Stimulated activated CD4-positive, alpha-beta T cell treated with anti-CD3 and anti-CD28 coated beads, Interleukin-12 subunit alpha, Interleukin-12 subunit beta, amount 100 ng/mL, for 4 hours (primary cell): ENCODE data around the gene TRABD.

Source experiments
- DNase-seq: peaks from one replicate; pipeline ENCODE4 v3.0.0-alpha.2; 2020

Gene TRABD

GRCh38 chr22:50175921-50176849 is 9.5 kb upstream of the TRABD start:
- DNase-seq: no peak

- DNase-seq: no peak
Observed at GRCh38 chr22:50176850-50177536, 8.7 kb upstream of the TRABD start.

- no peak for DNase-seq
Observed at GRCh38 chr22:50177537-50178470, 7.9 kb upstream of the TRABD start.

- DNase-seq: no peak
Observed at GRCh38 chr22:50178471-50178864, 7.2 kb upstream of the TRABD start.

DNA sequence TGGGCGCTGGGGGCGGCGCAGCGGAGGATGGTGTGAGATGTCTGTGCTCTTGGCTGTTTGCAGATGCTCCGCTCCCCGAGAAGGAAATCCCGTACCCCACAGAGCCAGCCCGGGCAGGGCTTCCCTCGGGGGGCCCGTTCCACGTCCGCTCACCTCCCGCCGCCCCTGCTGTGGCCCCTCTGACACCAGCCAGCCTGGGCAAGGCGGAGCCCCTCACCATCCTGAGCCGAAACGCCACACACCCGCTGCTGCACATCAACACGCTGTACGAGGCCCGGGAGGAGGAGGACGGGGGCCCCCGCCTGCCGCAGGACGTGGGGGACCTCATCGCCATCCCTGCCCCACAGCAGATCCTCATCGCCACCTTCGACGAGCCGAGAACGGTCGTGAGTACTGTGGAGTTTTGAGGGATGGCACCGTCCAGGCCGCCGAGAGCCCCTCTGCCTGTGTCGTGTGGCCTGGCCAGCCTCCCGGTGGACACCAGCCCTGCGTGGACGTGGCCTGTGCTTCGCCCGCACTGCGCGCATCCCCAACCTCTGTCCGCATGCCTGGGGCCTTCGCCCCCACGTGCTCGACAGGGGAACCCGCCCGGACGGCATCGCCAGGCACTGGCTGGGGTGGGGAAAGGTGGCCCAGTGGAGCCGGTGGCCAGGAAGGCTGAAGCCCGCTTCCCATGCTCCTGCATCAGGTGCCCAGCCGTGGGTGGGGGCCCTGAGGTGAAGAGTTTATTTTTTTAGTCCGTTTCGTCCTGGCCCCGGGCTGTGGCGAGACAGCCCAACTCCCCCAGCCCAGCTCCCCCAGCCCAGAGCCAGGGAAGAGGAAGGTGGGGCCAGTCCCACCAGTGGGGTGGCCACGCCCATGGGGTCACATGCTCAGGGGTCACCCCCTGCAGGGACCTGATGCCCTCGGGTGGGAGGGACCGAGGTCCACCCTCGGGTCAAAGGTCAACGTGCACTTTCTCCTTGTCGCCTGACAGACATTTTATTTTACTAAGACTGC is 6.5 kb upstream of the TRABD start:
- no peak for DNase-seq

GRCh38 chr22:50179937-50180726 is 5.6 kb upstream of the TRABD start:
- no peak for DNase-seq

- no peak for DNase-seq
Observed at GRCh38 chr22:50180727-50181521, 4.8 kb upstream of the TRABD start.

DNA sequence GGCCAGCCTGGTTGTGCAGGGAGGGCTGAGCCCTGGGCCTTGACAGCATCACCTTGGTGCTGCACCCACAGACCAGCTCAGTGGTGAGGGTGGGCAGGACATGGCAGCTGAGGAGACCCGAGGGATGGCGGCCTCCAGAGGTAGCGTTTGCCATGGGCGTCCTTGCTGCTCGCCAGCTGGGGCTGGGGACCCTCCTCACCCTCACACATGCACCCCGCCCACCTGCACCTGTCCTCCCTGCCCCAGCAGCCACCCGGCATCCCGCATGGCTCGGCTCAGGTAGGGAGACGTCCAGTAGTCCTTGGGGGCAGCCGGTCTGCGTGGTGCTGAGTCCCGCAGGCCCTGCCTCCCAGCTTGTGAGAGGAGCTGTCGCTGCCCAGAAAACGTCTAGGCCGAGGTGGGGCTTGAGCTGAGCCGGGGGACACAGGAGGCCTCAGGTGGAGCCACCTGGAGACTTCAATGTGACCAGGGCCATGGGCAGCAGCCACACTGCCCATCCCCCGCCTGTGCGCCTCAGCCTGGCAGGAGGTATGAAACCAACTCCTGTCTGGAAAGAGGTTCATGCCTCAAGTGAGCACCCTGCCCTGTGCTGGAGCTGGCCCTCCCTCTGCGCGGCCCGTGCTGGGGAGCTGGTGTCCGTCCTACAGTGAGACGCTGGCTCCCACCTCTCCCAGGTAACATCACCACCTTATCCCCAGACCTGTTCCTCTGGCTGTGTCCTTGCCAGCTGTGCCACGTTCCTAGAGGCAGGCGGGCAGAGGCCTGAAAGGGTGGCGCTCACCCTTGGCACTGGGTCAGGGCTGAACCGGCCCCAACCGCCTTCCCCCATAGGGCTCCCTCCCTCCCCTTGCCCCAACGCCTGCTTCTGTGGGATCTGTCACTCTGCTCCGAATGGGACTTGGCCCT is 3.3 kb upstream of the TRABD start:
- DNase-seq: no peak

- DNase-seq: no peak
Observed at GRCh38 chr22:50183141-50183971, 2.4 kb upstream of the TRABD start.

DNA sequence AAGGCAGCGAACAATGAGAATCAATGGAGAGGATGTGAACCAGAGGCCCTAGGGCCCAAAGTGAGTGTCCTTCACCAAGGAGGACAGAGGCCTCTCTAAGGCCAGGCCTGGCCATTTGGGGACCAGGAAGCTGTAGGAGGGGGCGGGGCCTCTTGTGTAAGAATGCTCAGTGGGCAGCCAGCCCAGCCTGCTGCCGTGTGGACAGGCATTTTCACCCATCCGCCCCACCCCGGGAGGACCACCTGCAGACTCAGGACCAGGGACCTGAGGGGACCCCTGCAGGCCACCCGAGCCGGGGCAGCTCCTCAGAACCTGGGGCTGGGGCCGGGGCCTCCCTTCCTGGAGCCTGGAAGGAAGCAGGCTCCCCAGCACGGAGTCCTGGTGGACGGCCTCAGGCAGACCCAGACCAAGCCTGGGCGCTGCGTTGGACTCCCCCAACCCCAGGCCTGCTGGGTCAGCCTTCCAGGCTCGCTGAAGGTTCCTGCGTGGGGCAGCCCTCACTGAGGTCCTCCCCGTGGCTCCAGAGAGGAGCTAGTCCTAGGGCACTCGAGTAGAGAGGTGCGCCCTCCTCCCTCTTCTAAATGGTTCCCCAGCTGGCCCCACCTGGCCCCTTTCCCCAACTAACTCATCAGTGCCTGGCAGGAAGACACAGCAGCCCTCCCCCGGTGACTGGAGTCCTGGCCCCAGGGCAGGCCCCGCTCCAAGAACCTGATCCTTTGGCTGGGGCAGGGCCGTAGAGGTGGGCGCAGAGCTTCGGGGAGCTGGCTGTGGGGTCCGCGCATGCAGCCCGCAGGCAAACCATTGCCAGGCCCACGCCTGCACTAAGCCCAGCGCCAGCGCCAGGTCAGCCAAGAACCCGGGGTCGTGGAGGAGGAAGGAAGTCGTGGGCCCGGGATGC is 1.5 kb upstream of the TRABD start:
- no peak for DNase-seq

- DNase-seq: no peak
Observed at GRCh38 chr22:50184902-50185374, 775 bp upstream of the TRABD start.

DNA sequence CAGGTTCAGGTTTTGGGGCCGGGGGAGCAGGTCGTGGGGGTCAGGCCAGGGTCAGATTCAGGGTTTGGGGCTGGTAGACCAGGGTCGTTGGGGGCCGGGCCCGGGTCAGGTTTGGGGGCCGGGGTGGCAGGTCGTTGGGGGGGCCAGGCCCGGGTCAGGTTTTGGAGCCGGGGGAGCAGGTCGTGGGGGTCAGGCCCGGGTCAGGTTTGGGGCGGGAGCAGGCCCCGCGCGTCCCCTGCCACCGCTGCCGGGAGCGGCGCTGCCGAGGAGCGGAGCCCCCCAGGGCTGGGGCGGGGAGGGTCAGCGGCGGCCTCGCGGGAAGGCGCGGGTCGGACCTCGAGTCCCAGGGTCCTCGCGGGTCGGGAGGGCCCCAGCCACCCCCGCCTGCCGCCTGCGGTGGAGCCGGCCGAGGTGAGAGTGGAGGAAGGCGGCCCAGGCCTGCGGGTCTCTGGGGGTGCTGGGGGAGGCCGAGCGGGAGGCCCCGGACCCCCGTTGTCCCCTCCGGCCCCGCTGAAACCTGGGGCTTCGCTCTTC is 535 bp downstream of the TRABD start:
- no peak for DNase-seq

DNA sequence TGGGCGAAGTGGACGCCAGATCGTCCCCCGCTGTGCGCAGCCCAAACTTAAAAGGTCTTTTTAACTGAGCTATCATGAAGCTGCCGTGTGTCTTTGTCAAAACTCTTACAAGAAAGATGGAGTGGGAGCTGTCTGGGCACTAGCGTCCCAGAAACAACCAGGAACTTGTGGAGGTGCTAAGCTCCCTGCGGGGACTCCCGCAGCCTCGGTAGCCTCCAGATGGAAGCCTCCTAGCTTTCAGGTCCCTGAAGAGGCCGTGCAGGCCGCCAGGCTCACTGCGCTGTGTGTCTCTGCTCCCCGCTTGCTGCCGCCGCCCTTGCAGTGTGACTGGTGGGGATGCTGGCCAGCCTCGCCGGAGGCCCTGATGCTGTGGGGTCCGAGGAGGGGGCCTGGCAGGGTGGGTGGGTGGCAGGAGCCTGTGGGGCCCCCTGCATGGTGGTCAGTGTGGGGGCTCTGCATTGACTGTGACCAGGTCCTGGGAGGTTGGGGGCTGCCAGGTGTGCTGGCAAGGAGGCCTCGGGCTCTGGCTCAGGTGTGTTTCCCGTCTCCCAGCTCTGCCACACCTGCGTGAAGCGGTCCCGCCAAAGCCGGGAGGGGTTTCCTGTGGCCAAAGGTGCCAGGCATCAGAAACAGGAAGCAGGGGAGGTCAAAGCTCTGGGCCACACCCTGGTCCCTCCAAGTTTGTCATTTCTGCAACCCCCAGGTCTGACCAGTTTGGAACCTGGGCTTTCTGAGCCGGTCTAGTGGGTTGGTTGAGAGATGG is 1.2 kb downstream of the TRABD start:
- DNase-seq: no peak

GRCh38 chr22:50188356-50188755 is 2.6 kb downstream of the TRABD start:
- no peak for DNase-seq

- DNase-seq: no peak
Observed at GRCh38 chr22:50189184-50189848, 3.6 kb downstream of the TRABD start.
